ENCODE results near the gene HOXB4.

Gene HOXB4

DNA sequence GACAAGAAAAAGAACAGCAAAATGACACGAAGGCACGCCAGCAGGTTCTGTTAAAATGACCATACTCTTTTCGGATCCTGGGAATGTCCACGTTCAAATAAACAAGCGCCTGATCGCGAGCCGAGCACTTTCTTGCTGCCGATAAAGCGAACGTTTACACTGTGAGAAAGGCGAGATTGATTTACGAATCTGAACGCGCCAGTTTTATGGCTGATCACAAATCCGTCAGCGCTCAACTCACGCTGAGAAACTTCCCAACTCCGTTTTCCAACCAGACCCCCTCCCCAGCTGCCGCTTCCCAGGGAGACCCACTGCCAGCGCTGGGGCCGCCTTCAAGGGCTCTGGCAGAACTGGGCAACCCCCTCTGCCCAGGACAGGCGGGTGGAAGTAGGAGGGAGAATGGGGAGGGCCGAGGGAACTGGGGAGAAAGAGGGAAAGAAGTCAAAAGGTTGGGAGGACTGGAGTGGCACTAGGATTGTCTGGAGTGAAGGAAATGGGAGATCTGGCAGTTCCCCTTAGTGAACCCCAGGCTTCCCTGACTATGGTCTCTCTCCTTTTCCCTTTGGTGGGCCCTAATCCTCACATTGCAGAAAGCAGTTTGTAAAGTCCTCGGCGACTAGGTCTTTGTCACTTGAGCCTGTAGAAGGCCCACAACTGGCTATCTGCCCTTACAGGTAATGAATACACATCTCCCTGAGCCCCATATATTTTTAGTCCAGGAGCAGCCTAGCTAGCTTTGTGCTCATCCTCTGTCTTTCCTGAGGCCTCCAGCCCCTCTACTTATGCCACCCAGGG is 6.9 kb downstream of the HOXB4 start:
- no peak for DNase-seq

DNA sequence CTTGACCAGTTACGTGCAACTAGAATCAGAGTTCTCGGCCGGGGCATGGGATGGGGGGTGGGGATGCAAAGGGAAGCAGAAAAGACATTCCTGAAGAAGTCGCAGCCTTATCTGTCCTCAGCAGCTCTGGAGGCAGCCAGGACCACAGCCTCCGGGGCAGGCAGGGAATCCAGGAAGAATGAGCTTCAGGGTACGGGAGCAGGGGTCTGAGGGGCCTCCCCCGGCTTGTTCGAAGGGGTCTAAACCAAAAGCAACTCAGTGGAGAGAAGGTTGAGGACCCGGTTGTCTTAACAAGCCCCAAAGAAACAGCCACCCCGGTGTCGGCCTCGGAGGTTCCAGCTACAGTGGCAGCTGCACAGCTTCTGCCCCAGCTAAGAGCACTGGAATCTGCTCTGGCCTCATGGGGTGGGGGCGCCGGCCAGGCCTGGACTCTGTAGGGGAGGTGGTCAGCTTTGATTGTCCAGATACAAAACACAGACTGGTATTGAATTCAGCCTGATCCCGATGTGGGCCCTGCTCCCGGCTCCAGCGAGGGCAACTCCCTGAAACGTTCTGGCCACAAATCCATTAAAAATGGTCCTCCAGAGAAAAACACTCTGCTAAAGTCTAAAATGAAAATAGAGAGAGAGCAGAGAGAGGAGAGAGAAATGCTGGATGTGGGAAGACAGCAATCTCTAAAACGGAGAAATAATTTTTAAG is 7.7 kb downstream of the HOXB4 start:
- no peak for DNase-seq

DNA sequence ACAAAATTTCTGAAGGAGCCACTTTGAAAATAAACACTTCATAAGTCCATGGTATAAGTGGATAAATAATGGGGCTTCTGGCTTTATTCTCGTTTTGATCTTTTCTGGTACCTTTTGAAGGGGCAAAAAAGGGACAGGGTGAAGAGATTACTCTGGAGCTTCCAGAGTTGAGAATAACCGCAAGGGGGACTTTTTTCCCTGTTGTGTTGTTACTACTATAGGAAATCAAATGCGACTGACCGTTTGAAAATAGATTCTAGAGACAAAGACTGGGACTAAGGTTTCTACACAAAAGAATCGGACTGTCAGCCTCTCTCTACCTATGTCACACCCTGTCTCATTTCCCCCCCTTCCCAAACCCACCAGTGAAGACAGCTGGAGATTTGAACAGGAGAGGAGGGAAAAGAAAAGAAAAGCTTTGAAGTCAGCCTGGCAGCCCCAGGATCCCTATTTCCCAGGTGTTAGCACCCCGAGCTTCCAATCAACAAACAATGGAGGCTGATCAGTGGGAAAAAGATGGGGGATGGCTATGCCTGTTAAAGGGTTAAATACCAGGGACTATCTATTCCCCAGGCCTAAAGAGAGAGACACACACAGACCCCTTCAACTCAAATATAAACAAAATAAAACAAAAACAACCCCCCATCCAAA is 8.4 kb downstream of the HOXB4 start:
- no peak for DNase-seq

DNA sequence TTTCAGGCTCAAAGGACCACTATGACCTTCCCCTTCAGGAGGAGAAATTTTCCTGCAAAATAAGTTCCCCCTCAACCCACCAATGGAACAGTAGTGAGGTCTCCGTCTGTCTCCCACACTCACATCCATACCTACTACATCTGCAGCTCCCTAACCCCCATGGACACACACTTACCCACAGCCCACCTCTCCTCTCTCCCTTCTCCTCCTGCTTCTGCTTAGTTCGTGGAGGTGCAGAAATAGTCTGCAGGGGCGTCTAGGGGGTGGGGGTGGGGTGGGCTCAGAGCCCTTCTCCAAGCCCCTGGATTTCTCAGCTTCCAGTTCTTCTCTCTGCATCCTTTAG is 8.9 kb downstream of the HOXB4 start:
- no peak for DNase-seq

DNA sequence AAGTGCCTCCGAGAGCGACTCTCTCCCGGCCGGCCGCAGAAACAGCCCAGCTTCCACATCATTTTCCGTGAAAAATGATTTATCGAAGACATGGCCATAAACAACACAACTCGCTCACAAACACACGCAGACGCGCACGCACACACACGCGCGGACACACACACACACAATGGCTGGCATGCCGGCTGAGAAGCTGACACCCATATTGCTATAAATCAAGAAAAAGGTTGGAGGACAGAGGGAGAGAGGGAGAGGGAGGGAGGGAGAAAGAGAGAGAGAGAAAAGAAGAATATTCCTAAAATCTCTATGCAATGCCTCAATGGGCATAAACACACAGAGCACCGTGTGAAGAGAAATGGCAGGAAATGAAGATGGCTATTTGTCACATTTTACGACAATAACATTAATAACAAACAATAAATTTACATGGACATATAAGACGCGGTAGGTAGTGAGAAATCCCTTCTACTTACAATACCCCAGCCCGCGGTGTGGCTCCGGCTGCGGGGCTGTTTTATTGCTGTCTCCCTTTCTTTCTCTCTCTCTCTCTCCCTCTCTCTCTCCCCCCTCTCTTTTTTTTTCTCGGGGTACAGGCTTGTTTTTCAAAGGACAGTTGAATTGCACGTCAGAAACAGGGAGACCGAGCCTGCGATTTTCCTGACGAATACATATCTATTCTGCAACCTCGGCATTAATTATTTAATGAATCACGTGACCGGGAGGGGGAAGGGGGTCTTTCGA is 9.5 kb downstream of the HOXB4 start:
- DNase-seq = no peak

DNA sequence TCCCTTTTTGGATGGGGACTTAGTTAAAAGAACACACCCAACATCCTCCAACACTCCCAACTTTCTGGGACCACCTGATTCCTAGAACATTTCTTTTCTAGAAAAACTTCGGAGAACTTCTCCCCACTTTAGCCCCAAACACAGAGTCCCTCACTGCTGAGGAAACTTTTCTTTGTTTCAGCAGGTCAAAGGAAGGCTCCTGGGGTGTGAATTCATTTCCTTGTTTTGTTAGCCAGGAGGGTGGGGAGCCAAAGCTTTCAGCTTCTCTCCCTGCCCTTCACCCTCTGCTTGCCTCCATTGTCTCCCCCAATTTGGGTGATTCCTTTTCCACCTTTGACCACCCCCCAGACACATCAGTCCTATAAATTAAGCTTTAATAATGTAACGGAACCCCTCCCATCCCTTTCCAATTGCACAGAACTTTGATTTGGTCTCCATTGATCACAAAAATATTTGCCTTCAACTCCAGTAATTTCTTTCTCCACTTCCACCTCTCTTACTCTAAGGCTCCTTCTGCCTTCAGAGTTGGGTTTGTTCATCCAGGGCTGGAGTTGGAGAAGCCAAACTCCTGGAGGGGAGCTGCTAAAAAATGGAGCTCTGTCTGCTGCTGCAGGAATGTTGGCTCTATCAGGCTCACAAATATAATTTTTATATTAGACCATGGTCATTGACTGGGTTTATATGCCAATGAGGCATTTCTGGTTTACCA is 10.3 kb downstream of the HOXB4 start:
- no peak for DNase-seq

DNA sequence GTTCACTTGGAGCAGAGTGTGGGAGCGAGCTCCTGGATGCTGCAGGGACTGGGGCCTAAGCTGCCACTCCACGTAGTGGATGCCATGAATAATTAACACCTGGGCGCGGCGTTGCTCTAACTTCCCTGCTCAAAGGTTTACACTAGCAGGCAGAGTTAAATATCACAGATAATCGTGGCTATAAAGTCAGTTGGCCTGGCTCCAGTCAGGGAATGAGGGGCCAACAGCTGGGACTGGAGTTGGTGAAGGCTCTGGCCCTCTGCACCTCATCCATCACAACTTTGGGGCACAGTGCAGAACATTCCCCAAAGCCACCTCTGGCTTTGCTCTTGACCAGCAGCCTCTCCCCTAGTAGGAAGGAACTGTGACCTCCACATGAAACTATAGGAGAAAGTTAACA is 10.9 kb downstream of the HOXB4 start:
- DNase-seq = no peak

DNA sequence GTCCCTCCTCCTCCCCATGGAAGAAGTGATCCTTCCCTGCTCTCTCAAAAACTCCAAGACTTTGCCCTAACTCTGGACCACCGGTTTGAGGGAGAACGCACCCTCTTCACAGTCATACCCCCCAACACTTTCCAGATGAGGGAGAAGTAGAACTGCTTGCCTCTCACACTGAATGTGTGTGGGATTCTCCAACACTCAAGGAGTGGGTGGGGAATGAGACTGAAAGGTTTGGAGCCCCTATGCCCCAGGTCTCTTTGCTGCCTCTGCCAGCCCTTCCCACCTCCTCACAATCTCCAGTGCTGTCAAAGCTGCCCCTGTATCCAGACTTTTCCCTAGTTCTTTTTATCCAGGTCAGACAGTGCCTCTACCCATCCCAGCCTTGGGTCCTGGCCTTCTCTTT is 11.4 kb downstream of the HOXB4 start:
- no peak for DNase-seq

DNA sequence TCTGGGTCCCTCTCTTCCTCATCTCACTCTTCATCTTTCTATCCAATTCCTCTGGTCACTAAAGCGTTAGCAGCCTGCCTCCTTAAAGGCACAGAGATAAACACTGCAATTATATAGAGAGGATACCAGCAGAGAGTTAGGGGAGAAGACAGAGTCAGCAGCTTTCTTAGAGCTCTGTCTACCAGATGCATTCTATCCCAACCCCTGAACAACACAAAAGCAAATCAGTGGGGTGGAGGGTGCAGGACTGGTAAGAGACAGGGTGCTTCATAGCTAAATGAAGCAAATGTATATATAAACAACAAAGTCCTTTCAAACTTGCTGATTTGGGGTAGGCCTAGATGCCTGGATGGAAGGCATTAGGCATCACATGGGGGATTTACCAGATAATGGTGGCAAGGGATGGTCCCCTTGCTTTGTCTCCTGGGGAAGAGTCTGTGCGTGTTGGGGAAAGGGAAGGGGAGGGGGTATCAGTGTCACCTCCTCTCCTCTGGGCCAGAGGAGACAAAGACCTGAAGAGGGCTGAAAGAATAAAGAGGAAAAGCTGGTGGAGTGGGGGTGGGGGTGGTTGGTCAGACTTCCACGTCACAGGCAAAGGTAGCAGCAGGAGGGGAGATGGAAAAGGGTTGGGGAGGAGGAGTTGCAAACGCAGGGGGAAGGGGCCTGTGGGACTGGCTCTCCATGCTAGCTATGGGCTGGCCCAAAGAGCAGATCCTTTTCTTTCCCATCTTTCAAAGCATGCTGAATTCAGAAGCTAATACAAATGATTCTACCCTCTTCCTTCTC is 12.0 kb downstream of the HOXB4 start:
- DNase-seq = no peak

DNA sequence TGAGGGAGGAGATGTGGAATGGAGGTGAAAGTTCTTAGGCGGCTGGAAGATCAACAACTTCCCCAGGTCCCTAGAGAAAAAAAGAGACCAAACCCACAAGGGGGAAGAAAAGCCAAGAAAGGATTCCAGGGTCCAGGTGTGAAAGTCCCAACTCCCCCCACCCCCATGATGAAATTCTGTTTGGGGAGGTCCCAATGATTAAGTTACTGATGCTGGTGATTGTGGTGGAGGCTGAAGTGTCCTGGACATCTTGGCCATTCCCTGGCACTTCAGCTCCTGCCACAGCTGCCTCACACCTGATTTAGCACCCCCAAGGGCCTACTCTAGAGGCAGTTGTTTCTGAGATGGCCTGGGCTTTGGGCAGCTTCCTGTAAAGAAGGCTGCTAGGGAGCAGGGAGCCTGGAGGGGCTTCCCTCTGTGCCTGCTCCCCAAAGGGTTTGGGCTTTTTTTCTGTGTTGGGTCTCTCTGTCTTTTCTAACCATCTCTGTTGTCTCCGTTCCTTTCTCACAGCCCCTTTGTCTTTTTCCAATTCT is 13.1 kb downstream of the HOXB4 start:
- no peak for DNase-seq

DNA sequence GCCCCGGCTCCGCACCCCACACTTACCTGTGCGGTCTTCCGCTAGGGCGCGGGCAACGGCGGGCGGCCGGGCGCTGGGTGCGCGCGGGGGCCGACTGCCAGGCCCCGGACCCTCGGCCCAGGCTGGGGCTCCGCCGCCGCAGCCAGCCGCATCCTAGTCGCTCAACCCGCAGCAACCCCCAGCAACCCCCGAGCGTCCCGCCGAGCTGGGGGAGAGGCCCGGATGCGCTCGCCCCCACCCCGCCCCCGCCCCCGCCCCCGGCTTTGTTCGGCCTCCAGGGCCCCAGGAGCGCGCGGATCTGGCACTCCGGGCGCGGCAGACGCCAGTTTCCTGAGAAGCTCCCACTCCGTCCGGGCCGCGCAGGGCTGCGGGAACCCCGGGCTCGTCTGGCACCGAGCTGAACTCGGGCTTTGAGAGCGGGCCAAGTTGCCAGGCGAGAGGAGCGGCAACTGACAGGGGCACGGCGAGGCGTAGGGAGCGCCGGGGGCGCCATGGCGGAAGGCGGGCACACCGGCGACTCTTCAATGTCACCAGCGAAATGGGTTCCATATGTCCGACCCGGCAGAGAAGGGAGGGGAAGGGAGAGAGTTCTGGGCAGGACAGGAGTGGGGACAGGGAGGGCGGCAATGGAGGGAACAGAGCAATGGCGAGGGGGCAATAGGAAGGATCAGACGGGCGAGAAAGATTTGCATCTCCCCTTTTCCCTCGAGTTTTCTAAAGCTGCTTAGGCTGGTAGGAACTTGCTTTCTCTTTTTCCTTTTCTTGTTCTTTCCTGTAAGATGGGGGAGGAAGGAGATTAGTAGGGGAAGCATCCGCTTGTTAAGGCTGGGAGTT is 13.7 kb downstream of the HOXB4 start:
- DNase-seq = no peak

DNA sequence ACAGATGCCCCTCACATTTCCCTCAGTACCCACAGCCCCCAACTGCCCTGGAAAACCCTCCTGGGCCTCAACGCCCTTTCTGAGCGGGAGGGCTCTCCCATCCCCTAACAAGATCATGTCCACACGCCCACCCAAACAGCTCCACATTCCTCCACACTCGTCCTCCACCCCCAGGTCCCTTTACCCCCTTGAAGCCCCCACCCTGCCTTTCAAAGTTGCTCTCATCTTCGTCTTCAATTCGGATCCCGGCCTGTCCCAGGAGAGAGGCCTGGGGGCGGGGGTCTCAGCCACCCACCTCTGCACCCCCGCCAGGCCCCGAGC is 14.3 kb downstream of the HOXB4 start:
- DNase-seq = no peak

DNA sequence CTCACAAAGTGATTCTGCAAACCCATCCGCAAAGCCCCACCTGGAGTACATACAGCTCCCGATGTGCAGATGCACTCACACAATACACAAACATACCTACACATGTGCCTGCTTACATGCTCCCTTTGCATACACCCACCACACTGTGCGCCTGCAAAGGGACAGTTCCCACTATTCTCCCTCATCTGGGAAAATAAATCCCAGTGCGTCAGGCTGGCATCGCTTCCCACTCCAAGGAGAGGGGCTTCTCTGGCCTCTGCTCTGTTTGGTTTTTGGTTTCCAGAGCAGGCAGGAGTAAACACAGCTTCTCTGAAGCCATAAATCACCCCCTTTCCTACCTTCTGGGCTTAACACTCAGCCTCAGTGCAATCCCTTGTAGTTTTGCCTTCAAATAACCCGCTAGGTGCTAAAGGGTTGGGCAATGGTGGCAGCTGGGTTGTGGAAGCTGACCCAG is 14.7 kb downstream of the HOXB4 start:
- no peak for DNase-seq

DNA sequence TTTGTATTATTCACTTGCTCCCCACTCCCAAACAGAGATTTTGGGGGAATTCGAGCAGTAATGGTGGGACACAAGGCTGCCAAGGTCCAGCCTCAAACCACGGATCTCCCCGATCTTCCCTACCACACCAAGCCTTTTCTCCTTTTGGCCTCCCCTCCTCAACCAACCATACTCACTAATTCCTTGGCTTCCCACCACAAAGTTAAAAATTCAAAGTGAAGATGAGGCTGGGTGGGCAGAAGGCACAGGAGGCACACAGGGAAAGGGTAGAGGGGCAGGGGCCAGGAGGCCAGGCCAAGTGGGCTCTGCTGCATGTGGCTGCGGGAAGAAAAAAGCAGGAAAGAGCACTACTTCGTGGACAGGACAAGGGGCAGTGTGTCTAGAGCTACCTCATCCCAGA is 15.2 kb downstream of the HOXB4 start:
- DNase-seq = no peak

DNA sequence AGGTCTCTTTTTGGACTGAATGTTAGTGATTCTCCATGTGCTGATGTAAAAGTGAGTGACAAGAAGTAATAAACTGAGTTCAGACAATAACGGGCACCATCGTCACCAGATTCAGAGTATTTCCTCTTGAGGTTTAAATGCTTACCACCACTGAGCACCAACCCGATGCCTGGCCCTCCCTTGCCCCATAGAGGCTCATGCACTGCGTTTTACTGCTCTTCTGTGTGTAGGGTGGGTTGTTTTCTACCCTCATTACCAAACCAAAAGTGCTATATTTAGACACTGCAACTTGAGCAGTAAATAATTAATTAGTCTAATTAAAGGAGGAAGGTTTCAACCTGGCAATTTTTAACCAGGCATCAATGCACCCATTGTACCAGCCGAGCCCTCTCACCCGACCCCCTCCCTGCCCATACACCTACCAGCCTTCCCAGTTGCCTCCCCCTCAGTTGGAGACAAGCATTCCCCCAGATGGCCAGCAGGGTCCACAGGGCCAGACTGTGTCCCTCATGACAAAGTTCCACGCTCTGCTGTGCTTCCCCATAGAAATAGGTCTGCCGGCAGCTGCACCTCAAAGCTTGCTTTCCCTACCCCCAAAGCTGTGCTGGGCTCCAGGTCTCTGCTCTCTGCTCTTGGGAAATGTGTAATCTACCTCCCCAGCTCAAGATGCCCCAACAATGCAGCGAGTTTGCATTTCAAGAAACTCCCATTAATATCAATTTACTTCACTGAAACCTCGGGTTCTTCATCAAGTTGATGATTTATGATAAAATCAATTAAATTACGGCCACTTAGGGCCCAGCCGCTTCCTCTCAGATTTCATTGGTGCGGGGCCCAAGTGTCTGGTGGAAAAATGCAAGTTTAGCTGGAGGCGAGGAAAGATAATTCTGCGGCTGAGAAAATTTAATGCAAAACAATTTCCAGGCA is 16.0 kb downstream of the HOXB4 start:
- no peak for DNase-seq

DNA sequence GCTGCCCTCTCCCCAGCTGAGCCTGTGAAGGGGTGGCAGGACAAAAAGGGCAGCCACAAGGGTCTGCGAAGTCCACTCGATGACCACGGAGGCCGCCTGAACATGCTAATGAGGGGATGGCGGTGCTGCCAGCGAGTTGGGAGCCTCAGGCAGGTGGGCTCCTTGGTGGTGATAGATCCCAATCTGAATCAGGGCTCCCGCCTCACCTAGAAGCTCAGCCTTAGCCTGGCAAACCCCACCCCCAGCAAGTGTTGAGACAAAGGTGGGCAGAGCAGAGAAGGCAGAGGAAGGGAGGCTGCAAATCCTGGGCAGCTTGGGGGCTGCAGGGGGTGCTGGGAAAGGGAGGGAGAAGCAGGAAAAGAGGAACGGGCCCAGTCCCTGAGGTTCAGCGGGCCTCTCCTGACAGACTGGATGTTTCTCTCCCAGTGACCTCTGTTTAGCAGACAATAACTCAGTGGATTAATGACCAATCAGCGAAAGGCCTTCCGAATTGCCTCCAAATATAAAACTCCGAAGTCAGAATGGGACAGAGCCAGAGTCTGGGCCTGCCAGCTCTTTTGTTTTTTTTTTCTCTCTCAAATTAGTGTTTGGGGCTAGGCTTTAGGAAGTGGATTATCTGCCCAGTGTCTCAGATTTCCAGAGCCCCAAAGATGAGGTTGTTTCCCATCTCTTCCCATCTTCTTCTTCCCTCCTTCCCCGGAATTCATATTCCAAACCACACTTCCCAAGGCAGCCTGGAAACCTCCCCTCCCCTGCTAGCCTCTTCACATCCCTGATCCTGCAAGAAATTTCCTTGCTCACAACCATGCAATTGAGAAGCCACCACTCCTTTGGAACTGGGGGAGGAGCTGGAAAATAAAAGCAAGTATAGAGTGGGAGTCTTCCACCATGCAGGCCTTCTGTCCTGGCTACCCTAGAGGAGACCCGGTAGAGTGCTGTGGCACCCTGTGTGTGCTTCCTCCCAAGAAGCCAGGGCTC is 18.0 kb downstream of the HOXB4 start:
- DNase-seq = no peak

DNA sequence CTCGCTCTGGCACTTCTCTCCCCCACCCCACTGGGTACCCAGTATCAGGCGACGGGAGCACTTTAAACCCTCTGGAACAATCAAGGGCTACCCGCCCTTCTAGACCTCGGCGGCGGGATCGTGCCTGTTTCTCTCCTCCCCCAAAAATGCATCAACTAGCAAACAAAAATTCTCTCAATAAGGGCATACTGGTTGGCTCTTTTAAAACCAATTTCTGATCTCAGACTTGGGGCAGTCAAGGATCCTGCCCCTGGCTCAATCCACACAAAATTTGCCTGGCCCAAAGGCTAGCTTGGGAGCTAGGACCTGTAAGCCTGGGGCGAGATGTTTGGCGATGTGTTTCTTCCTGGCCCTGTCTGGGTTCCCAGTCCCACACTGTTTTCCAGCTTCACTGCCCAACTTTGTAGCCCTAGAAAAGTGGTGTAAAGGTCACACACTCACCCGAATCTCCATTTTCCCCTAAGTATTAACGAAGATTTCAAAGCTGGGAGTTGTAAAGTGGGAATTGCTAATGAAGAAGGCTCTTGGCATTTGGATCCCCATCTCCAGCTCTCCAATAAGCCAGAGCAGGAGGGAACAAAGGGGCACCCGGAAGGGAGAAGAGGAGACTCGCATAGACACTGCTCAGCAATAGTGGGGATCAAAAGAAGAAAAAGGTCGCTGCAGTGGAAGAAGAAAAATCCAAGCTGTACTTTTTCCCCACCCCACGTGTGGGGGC is 18.9 kb downstream of the HOXB4 start:
- DNase-seq = no peak

DNA sequence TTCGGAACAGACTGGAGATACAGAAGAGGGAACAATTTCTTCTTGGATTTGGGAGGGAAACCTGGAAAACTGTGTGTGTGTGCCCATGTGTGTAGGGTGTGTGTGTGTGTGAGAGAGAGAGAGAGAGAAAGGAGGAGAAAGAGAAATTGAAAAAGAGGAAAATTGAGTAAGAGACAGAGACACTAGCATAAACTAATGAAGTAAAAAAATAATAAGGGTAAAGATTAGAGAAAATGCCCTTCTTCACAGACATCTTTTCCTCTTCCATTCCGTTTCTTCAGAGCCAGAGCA is 19.4 kb downstream of the HOXB4 start:
- no peak for DNase-seq

Measured in EL (cell line).